Endothelial cell (in vitro differentiated cells): ENCODE results near the gene CAST. TPM values are rescaled to one million over a fixed set of nuclear protein-coding genes. Genes with fewer than 3 reads are reported as not detected.

ENCODE experiments used
- DNase-seq: peaks from one replicate; pipeline ENCODE4 v3.0.0; 2021; ENCODE audit warnings: low spot score
- H3K27ac Mint-ChIP-seq: one replicate; pipeline ENCODE4 v1.8.0; 2021; ENCODE audit warnings: mixed read lengths, inconsistent platforms; ENCODE audit not compliant: unreplicated experiment
- H3K27me3 Mint-ChIP-seq: one replicate; pipeline ENCODE4 v1.8.0; 2021; ENCODE audit warnings: mild to moderate bottlenecking, moderate library complexity, mixed read lengths, inconsistent platforms; ENCODE audit not compliant: unreplicated experiment
- H3K36me3 Mint-ChIP-seq: one replicate; pipeline ENCODE4 v1.8.0; 2021; ENCODE audit warnings: mild to moderate bottlenecking, low read depth, mixed read lengths, inconsistent platforms; ENCODE audit not compliant: unreplicated experiment
- H3K4me1 Mint-ChIP-seq: one replicate; pipeline ENCODE4 v1.8.0; 2021; ENCODE audit warnings: mild to moderate bottlenecking, mixed read lengths, inconsistent platforms; ENCODE audit not compliant: unreplicated experiment
- H3K4me3 Mint-ChIP-seq: one replicate; pipeline ENCODE4 v1.8.0; 2021; ENCODE audit warnings: mild to moderate bottlenecking, mixed read lengths, inconsistent platforms; ENCODE audit not compliant: unreplicated experiment
- H3K9me3 Mint-ChIP-seq: one replicate; pipeline ENCODE4 v1.8.0; 2021; ENCODE audit warnings: mixed read lengths, inconsistent platforms; ENCODE audit not compliant: unreplicated experiment
- total RNA-seq: library from RNA; stranded (reverse); fragmentation: NEBNext Ultra II Directional; extraction: Animal tissue kit (Norgen Biotek cat#: 25700); gene quantifications from one replicate; pipeline ENCODE4 v1.2.1, GENCODE V29; 2021; ENCODE audit not compliant: unreplicated experiment
- TF ChIP-seq, protein P1 (sequence below): fragments of 200-600 bp; sonication (generic); IDR thresholded peaks from one replicate; pipeline ENCODE4 v1.5.0; 2021; ENCODE audit warnings: antibody characterized with exemption; ENCODE audit not compliant: unreplicated experiment

CAST gene
- total RNA-seq, 1 donor from 2014 or later, result 105 TPM

DNA sequence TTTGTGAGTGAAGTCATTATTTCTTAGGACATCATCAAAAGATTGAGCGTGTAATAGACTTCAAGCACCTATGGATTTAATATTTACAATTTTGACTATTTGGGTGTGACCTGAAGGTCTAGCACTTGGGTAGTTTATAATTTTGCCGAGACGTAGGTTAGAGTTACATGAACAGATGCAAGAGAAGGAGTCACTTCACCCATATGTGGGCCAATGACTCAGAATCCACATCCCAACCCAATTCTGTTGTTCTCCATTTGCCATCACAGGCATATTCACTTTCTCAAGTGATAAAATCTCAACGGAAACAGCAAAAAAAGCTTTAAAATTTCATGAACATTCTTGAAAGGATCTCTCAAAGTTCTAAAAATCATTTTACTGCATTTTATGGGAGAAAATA is 157.6 kb downstream of the CAST start:
- Mint-ChIP-seq H3K4me1 (peaks cover 25% of the 10 kb centered on the region), H3K4me3 (no peak overlapping the region), H3K27ac (no peak overlapping the region), H3K36me3 (no peaks in the 10 kb centered on the region), H3K27me3 (peaks cover 3% of the 10 kb centered on the region), H3K9me3 (no peaks in the 10 kb centered on the region)
- DNase-seq, result no peak
- TF ChIP-seq, protein P1, sequence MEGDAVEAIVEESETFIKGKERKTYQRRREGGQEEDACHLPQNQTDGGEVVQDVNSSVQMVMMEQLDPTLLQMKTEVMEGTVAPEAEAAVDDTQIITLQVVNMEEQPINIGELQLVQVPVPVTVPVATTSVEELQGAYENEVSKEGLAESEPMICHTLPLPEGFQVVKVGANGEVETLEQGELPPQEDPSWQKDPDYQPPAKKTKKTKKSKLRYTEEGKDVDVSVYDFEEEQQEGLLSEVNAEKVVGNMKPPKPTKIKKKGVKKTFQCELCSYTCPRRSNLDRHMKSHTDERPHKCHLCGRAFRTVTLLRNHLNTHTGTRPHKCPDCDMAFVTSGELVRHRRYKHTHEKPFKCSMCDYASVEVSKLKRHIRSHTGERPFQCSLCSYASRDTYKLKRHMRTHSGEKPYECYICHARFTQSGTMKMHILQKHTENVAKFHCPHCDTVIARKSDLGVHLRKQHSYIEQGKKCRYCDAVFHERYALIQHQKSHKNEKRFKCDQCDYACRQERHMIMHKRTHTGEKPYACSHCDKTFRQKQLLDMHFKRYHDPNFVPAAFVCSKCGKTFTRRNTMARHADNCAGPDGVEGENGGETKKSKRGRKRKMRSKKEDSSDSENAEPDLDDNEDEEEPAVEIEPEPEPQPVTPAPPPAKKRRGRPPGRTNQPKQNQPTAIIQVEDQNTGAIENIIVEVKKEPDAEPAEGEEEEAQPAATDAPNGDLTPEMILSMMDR, result no peak

DNA sequence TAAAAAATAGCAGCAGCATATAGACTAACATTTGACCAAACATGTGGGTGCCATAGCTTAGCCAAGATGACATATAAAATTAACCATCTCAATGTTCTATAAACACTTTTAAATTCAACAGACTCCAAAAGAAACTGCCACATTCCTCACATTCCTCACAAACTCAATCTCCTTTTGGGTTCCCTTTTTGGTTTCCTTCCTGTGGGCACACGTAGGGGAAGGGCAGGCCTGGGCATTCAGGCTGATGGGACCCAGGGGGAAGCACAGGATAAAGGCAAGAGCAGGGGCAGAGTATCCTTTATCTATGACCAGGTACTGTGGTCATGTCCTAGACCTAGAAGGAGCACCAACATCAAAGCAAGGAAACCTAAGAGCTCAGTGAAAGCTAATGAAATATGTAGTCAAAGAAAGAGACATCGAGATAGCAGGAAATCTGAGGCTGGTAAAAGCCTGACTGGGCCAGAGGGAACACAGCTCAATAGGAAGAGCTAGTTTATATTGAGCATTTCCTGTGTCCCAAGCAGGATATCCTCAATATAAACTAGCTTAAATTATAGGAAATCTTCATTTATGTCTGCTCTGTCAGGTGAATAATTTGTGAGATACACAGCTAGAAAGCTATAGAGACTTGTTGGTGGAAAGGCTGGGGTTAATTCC is 159.2 kb downstream of the CAST start:
- Mint-ChIP-seq H3K36me3 (no peaks in the 10 kb centered on the region), H3K4me3 (peak overlapping the region; percentile 34), H3K4me1 (peaks cover 21% of the 10 kb centered on the region), H3K27ac (peak overlapping the region; percentile 94), H3K9me3 (no peaks in the 10 kb centered on the region), H3K27me3 (no peaks in the 10 kb centered on the region)
- TF ChIP-seq, protein P1, result no peak
- peak; percentile 10 for DNase-seq

DNA sequence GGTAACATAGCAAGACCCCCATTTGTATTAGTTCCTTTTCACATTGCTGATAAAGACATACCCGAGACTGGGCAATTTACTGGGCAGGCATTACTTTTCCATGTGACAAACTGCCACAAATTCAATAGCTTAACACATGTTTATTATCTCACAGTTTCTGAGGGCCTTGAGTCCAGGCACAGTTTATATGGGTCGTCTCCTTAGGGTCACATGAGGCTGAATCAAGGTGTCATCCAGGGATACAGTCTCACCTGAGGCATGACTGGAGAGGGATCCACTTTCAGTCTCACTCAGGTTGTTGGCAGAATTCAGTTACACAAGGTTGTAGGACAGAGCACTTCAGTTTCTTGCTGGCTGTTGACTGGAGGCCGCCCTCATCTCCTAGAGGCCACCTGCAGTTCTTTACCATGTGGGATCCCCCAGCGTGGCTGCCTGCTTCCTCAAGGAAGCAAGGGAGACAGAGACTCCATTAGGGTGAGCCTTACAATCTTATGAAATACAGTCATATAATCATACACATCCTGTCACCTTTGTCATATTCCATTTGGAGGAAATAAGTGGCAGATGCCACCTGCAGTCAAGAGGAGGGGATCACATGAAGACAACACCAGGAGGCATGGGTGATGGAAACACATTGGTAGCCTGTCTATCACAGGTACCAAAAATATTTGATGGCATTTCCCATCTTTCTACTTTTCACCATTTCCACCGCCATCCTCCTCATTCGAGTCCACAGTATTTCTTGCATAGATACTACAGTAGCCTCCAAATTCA is 160.7 kb downstream of the CAST start:
- H3K4me3 Mint-ChIP-seq, result no peak overlapping the region
- H3K27me3 Mint-ChIP-seq, result no peaks in the 10 kb centered on the region
- H3K4me1 Mint-ChIP-seq, result peaks cover 21% of the 10 kb centered on the region
- H3K9me3 Mint-ChIP-seq, result no peaks in the 10 kb centered on the region
- TF ChIP-seq, protein P1, result no peak
- no peak for DNase-seq
- H3K36me3 Mint-ChIP-seq, result no peaks in the 10 kb centered on the region
- H3K27ac Mint-ChIP-seq, result no peak overlapping the region

DNA sequence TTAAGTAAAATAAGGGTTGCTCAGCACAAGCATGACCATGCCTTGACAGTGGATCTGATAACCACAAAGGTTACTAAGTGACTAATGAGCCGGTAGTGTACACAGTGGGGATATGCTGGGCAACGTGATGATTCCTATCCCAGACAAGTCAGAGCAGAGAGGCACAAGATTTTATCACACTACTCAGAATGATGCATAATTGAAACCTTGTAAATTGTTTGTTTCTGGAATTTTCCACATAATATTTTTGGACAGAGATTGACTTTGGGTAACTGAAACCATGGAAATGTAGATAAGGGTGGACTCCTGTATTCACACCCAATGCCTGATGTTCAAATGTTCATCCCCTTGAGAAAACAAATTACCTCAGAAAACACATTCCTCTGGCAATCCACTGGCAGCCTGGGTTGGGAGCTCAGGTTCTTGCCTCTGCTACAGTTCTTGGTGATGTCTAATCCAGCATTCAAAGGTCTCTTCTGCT is 161.8 kb downstream of the CAST start:
- DNase-seq, result no peak
- TF ChIP-seq, protein P1, result no peak
- Mint-ChIP-seq H3K9me3 (no peaks in the 10 kb centered on the region), H3K4me3 (no peak overlapping the region), H3K36me3 (no peaks in the 10 kb centered on the region), H3K4me1 (peaks cover 21% of the 10 kb centered on the region), H3K27me3 (no peaks in the 10 kb centered on the region), H3K27ac (no peak overlapping the region)

Other genes starting within 250 kb of the CAST start
- gene PCSK1, start 229.1 kb upstream of the CAST start, total RNA-seq, result 0.41 TPM
- 36.4 TPM for gene ERAP1, start 145.6 kb downstream of the CAST start, total RNA-seq
- gene ERAP2, start 214.1 kb downstream of the CAST start, total RNA-seq, result 0.08 TPM